Renal pelvis (tissue), 12 donors: ENCODE data around the gene SALL1. TPM values are rescaled to one million over a fixed set of nuclear protein-coding genes. Genes with fewer than 3 reads are reported as not detected.

Experiments used
- DNase-seq: peaks from one replicate; pipeline ENCODE4 v3.0.0-alpha.2; 2013
- long read RNA-seq, 16 experiments: transcript quantifications; one replicate each; lab custom pipeline, GENCODE V29; 2026
- polyA plus RNA-seq, 3 donors: library from polyadenylated mRNA; unstranded; fragments of 120-200 nt; gene quantifications; one replicate each; pipeline ENCODE4 v1.2.1, GENCODE V29; 2013; ENCODE audit not compliant: insufficient read length in 3 of 3

SALL1 gene
- polyA plus RNA-seq, result 100 to 1,000 TPM in 2 of 3 donors, 10 to 100 TPM in 1; 93.8 to 121 (median 112) TPM
- long read RNA-seq, donor 1, full-length matches to known transcripts, result 2 of 28 reads
- long read RNA-seq, donor 1, partial matches to known transcripts, result 26 of 28 reads
- long read RNA-seq, donor 1, other reads (novel, unspliced or antisense), result 0 of 28 reads
- long read RNA-seq, donor 2, full-length matches to known transcripts, result 4 of 50 reads
- long read RNA-seq, donor 2, partial matches to known transcripts, result 46 of 50 reads
- long read RNA-seq, donor 2, other reads (novel, unspliced or antisense), result 0 of 50 reads
- long read RNA-seq, donor 3, partial matches to known transcripts, result 45 of 45 reads
- long read RNA-seq, donor 3, other reads (novel, unspliced or antisense), result 0 of 45 reads
- long read RNA-seq, donor 4, full-length matches to known transcripts, result 4 of 28 reads
- long read RNA-seq, donor 4, partial matches to known transcripts, result 24 of 28 reads
- long read RNA-seq, donor 4, other reads (novel, unspliced or antisense), result 0 of 28 reads
- long read RNA-seq, donor 5, partial matches to known transcripts, result 24 of 25 reads
- long read RNA-seq, donor 5, other reads (novel, unspliced or antisense), result 0 of 25 reads
- long read RNA-seq, donor 6, full-length matches to known transcripts, result 6 of 49 reads
- long read RNA-seq, donor 6, partial matches to known transcripts, result 43 of 49 reads
- long read RNA-seq, donor 6, other reads (novel, unspliced or antisense), result 0 of 49 reads
- long read RNA-seq, donor 7, partial matches to known transcripts, result 70 of 70 reads
- long read RNA-seq, donor 7, other reads (novel, unspliced or antisense), result 0 of 70 reads
- long read RNA-seq, donor 8, partial matches to known transcripts, result 39 of 40 reads
- long read RNA-seq, donor 8, other reads (novel, unspliced or antisense), result 0 of 40 reads
- long read RNA-seq, donor 9, full-length matches to known transcripts, result 2 of 75 reads
- long read RNA-seq, donor 9, partial matches to known transcripts, result 68 of 75 reads
- long read RNA-seq, donor 9, other reads (novel, unspliced or antisense), result 5 of 75 reads
- long read RNA-seq, donor 10, partial matches to known transcripts, result 76 of 77 reads
- long read RNA-seq, donor 10, other reads (novel, unspliced or antisense), result 0 of 77 reads
- long read RNA-seq, donor 11, partial matches to known transcripts, result 51 of 53 reads
- long read RNA-seq, donor 11, other reads (novel, unspliced or antisense), result 0 of 53 reads
- long read RNA-seq, donor 12, full-length matches to known transcripts, result 11 of 74 reads
- long read RNA-seq, donor 12, partial matches to known transcripts, result 63 of 74 reads
- long read RNA-seq, donor 12, other reads (novel, unspliced or antisense), result 0 of 74 reads
- long read RNA-seq, donor 13, partial matches to known transcripts, result 62 of 62 reads
- long read RNA-seq, donor 13, other reads (novel, unspliced or antisense), result 0 of 62 reads
- long read RNA-seq, donor 14, result 0 reads
- long read RNA-seq, donor 15, result 0 reads
- long read RNA-seq, donor 16, full-length matches to known transcripts, result 3 of 57 reads
- long read RNA-seq, donor 16, partial matches to known transcripts, result 54 of 57 reads
- long read RNA-seq, donor 16, other reads (novel, unspliced or antisense), result 0 of 57 reads

DNA sequence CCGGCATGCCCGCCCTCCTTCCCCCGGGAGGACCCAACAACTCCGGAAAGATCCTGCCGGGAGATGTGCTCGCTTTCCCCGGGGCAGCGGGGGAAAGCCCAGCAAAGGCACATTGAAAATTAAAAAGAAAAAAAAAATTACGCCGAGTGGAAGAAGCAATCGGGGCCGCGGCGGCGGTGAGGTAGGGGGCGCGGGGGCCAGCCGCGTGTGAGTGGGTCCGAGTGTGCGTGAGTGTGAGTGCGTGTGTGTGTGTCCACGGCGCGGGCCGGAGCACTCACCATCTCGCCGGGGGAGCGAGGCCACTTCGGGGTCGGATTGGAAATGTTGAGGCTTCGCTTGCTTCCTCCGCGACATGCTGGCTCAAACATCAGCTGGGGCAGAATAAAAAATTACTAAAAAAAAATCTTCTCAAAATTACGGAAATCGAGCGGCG, at the start of gene SALL1:
Gene SALL1 (minus strand): TSS at position 383 of the 433 bp plus-strand sequence. CDS start 29 bp downstream, at position 354.
- no peak for DNase-seq

DNA sequence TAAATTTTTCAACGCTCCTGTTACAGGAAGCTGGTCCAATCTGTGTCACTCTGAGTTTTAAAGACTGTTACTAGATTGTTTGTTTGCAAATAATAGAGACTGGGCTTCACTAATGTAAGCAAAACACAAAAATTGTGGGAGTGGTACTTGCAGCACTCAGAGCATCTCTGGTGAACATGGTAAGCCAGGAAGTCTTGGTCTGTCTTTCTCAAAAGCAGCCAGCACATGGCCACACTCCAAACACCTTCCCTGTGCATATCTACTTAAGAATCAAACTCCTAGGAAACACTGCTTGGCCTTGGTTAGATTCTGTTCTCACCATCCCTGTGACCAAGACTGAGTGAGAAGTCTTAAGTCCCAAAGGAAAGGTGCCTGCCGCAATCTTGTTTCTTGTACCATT, 49.7 kb upstream of the SALL1 start:
- DNase-seq, result no peak

DNA sequence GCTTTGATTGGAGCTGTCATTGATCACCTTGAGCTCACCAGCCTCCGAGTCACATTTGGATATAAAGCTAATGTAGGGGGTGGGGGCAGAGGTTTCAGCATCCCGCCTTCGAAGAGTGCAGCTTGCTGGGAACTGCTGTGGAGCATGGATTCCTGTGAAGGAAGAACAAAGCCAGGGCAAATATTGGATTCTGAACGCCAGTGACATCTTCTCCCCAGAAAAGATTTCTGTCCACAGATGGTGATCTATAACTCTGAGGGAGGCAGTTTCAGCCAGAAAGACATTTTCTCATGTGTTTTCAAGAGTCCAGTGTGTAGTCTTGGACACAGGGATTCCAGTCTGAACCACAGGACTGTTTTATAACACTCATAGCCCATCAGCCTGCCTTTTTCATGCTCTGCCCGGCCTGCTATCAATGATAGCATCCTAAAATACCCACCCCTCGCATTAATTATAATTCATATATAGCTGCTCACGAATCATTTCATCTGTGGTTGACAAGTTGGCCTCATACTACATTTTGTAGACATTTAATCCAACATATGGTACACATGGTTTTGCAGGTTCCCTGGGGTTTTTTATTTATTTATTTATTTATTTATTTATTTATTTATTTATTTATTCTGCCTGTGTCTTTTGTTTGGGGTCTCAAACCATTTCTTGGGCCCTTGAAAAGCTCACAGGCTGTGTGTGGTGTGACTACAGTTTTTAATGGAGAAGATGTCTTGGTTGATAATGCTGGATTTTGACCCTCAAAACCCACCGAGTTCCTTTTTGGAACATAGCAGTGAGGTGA, 47.1 kb upstream of the SALL1 start:
- no peak for DNase-seq

DNA sequence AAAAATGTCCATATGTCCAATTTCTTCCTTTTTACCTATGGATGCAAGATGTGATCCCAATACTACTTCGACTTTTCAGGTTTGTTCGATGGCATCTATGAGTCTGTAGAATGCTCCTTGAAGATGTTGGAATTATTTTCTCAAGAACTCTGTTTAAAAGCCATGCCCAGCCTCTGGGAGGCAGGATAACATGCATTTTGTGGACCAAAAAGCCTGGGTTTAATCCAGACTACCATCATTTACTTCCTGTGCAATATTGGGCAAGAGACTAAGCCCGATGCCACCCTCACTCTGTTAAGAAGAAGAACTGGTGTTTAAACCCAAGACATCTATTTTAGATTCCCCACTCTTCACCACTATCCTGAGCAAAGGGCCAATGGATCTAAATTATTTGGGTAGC, 42.8 kb upstream of the SALL1 start:
- DNase-seq, result no peak

DNA sequence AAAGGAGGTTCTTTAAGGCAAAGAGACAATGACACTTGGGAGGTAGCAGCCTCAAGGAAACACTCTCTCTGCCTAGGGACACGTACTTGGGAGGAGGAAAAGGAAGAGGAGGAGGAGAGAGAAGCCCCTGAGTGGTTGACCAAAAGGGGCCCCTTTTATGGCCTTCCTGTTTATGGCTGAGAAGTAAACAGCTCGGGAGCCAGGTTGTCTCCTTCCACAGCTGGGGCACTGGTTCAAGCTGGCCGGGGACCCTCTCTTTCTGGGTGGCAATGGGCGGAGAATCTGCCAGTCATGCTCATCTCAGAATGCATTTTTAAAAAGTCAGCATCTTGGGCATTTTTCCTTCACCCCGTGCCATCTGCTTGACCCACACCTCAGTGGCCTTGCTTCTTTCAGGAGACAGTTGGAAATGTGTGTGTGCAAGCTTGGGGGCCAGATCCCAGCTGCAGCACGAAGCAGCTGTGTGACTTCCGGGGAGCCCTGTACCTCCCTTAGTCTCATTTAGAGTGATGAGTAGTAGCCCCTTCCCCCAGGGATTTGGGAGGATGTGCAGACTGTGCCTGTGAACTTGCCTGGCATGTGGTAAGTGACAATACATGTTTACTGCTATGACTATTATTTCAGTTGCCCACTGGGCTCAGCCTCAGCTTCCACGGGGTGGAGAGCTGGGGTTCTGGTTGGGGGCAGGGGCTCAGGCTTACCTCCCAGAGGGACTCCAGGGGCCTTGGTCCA, 33.8 kb upstream of the SALL1 start:
- DNase-seq, result no peak

DNA sequence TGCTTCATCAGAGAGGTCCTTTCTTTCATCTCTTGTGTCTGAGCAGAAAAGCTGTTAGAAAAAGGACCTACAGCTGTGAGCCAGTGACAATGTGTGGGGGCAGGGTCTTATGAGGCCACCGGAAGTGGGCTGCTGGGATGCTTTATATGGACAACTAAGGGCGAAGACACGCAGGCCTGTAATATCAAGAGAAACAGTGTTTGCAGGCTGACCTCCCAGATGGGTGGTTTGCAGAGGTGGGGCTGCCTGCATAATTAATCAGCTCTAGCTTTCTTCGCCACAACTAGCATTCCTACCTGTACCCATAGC, 30.4 kb upstream of the SALL1 start:
- no peak for DNase-seq

DNA sequence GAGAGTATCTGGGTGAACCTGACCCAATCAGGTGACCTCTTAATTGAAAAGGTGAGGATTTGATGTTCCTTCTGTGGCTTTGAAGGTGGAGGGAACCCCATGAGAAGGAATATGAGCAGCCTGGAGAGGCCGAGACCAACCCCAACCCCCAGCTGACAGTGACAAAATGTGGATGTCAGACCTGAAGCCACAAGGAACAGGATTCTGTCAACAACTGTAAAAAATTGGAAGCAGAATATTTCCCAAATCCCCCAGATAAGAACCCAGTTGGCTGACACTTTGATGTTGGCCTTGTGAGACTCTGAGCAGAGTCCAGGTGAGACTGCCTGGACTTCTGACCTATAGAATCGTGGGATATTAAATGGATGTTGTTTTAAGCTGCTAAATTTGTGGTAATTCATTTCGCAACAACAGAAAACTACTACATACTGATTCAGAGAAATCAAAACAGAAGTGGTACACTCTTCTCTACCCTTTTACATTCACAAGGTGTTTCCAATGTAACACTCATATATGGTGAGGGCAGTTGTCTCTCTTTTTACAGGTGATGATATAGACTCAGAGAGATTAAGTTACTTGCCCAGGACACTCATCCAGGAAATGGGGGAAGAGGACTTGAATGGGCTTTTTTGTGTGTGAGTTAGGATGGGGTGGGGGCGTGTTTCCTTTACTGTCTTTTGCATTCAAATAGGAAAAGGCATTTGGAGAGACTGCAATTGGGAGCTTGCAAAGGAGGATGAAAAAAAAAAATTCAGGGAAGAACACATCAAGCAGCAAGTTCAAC, 29.8 kb upstream of the SALL1 start:
- no peak for DNase-seq

DNA sequence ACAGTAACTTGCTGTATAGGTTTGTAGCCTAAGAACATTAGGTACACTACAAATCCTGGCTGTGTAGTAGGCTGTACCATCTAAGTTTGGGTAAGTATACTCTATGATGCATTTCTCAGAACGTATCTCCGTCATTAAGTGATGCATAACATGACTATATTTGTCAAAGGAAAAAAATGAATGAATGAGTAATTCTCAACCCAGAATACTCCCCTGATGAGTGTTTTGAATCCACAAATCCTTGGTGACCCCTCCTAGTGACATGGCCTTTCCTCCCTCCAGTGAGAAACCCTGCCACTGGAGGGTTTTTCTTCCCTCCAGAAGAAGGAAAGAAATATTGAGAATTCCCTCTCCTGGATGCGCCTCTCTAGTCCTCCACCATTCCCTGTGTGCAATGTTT, 24.0 kb upstream of the SALL1 start:
- no peak for DNase-seq

DNA sequence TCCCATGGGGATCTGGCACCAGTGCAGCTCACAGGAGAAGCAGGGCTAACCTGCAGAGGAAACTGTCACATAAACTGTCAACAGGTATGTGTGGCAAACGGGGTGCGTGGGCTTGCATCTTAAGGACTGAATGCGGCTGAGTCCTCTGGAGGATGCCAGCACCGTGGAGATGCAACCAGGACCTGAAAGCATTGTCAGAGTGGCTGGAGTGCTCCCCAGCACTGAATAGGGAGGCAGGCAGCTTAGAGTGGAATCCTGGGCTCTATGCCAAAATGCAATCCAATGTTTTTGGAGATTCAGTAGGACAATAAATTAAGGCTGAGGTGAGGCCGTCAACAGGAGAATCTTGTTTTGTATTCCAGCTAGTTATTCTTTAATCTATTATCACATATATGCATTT, 21.3 kb upstream of the SALL1 start:
- DNase-seq, result no peak

DNA sequence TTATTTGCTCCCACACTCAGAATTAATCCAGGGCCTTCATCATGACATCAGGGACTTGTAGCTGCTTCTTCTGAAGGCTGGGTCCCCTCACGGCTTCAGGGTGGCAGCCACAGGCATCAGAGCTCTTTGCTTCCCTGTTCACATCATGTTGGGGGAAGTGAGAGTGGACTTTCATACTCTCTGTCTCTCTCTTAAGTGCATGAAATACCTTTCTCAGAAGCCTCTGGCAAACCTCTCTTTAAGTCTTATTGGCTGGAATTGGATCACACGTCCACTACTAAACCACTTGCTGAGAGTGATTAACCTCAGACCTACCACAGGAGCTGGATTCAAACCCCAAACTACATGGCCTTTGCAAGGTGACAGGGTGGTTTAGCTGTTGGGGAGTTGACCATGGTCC, 17.7 kb upstream of the SALL1 start:
- no peak for DNase-seq

DNA sequence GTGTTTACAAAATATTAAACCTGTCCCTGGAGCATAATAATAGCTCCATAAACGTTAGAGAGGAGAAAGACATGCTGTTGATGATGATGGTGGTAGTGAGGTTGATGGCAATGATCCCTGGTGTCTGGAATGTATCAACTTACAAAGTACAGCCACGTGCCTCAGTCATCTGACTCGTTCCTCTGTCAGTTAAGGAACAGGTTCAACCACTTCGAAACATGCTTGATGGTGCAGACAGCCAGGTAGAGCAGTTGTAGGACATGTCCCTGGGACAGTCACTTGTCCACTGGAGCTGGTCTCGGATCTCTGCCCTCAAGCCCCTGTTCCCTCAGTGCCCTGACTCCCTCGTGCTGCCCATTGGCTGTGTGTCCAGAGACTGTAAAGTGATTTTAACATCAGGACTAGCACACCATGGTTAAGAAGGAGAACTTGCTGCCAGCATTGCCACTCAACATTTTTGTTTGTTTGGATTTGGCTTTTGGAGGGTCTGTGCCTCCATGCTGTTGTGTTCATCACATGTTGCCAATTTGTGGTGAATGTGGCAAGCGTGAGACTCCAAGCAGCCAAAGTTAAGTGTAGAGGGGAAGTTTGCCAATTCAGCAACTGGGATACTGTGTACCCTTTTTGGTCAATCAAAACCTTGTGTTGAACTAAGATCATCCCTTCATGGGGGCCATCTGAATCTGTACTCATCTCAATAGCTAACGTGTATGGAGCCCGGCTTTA, 16.3 kb upstream of the SALL1 start:
- DNase-seq, result no peak

DNA sequence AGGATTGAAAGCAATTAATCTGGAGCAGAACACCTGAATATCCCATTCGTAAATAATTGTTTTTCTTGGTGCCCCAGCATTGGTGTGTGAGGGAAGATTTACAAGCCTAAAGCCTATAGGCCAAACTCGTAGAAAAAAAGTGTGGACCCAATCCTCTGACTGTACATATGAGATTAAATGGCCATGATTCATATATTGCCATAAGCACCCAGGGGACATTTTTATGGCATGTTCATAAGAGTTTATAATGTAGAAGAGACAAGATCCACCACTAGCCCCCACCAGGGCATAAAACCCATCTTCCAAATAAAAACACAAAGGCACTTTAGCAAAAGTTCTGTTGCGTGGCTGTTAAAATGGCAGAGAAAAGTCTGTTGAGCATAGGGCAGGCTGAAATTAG, 15.5 kb upstream of the SALL1 start:
- no peak for DNase-seq

DNA sequence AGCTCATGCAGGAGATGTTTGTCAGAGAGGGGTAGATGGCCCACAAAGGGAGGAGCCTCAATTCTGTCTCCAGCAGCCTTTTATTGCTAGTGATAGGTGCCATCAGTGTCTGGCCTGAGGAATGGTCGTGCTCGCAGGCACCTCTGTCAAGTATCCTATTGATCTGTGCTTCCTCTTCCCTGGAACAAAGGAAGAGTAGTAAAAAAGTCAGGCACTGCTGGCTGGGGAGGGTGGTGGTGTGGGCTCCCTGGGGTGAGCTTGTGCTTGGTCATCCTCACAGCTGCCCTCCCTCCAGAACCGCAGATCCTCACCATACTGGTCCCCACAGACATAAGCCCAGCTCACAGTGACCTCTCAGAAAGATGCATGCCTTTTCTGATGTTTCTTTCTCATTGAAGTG, 15.0 kb upstream of the SALL1 start:
- no peak for DNase-seq

DNA sequence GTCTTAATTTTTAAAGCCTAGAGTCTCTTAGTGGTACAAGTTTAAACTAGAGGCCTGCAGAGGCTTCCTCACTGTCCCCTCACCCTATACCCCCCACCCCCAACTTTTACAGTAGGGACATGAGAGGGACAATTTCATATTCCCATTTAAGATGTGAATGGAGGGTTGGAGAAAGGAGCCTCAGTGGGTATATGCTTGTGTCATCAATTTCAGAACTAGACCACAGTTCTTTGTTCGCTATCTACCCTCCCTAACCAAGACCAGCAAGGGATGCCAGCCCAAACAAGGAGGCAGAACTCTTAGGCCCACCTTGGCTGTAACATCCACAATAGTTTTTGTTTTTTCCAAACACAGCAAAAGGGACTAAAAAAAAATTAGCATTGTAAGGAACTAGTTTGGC, 14.0 kb upstream of the SALL1 start:
- DNase-seq, result no peak

DNA sequence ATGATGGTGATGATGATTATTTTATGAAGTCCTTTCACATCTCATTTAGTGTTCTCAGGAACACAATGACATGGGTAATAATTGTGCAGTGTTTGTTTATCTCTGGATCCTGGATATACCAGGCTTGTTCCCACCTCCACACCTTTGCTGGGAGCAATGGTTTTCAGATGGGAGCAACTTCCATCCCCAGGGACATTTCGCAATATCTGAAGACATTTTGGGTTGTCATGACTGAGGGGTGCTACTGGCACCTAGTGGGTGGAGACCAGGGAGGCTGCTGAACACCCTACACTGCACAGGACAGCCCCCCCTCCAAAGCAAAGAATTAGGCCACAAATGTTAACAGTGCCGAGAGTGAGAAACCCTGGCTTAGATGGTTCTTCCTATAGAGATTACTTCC, 13.5 kb upstream of the SALL1 start:
- DNase-seq, result no peak

DNA sequence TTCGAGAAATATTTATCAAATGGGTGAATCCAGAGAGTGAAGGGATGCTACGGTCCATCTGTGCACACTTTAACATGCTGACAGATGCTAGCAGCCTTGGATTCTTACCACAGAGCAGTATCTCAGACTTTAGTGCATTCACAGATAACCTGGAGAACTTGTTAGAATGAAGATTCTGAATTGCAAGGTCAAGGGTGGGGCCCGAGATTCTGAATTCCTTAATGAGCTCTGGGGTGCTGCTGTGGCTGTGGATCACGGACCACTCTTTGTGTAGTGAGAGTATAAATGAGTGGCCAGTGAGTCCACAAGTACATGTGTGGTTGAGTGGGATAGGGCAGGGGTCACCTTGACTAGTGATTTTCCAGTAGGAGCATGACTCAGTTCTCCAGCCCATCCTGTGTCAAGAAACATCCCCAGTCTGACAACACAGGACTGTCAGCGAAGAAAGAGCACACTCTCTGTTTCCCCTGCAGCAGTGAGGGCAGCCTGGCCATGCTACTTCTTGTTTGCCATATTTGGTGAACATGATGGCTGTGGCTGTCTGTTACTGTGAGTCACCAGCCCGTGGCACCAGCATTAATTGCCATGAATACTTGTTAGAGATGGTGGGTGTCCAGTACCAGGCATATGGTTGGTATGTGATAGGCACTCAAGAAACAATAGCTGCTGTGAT, 13.0 kb upstream of the SALL1 start:
- DNase-seq, result no peak

DNA sequence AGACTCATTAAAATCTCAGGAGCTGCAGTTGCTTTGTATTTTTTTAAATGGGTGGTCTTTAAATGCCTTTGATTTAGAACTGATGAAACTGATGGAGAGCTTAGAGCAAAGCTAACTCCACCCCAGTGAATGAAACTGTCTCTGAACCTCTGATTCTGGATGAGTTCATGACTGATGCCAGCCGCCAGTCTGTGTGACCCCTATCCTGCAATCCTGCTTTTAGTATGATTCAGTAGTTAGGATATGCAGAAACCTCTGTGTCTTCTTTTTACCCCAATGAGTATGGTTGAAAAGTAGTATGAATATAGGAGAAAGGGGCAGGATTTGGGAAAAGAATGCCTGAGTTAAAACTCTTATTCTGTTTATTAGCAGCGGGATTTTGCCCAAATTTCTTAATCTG, 12.3 kb upstream of the SALL1 start:
- DNase-seq, result no peak
